AG08396 (cell line): ENCODE data around the gene KRT1.

ENCODE experiments used
- DNase-seq: peaks from one replicate; pipeline ENCODE4 v3.0.0; 2012; ENCODE audit warnings: low spot score, mixed read lengths

The KRT1 gene

GRCh38 chr12:52698651-52699340 is 18.6 kb upstream of the KRT1 start:
- DNase-seq: no peak

- no peak for DNase-seq
Measured at GRCh38 chr12:52697058-52697582, 16.9 kb upstream of the KRT1 start.

- DNase-seq: no peak
Measured at GRCh38 chr12:52696588-52696987, 16.4 kb upstream of the KRT1 start.

GRCh38 chr12:52695039-52695438 is 14.8 kb upstream of the KRT1 start:
- DNase-seq: no peak

GRCh38 chr12:52694151-52694550 is 13.9 kb upstream of the KRT1 start:
- no peak for DNase-seq

GRCh38 chr12:52693261-52693660 is 13.1 kb upstream of the KRT1 start:
- DNase-seq: no peak

- no peak for DNase-seq
Measured at GRCh38 chr12:52692254-52692653, 12.0 kb upstream of the KRT1 start.

GRCh38 chr12:52691841-52692150 is 11.6 kb upstream of the KRT1 start:
- no peak for DNase-seq

- no peak for DNase-seq
Measured at GRCh38 chr12:52691076-52691840, 11.1 kb upstream of the KRT1 start.

- no peak for DNase-seq
Measured at GRCh38 chr12:52690351-52691075, 10.3 kb upstream of the KRT1 start.

GRCh38 chr12:52689936-52690335 is 9.7 kb upstream of the KRT1 start:
- no peak for DNase-seq

- no peak for DNase-seq
Measured at GRCh38 chr12:52689239-52689638, 9.0 kb upstream of the KRT1 start.

- DNase-seq: no peak
Measured at GRCh38 chr12:52688481-52688880, 8.3 kb upstream of the KRT1 start.

GRCh38 chr12:52687497-52688385 is 7.5 kb upstream of the KRT1 start:
- DNase-seq: no peak

GRCh38 chr12:52686756-52687487 is 6.7 kb upstream of the KRT1 start:
- no peak for DNase-seq

GRCh38 chr12:52686063-52686462 is 5.9 kb upstream of the KRT1 start:
- DNase-seq: no peak

- no peak for DNase-seq
Measured at GRCh38 chr12:52685406-52685890, 5.2 kb upstream of the KRT1 start.

GRCh38 chr12:52684431-52684830 is 4.2 kb upstream of the KRT1 start:
- DNase-seq: no peak

- no peak for DNase-seq
Measured at GRCh38 chr12:52683575-52684300, 3.5 kb upstream of the KRT1 start.

GRCh38 chr12:52682938-52683574 is 2.8 kb upstream of the KRT1 start:
- no peak for DNase-seq
